Measurements from ENCODE around the gene PRR35. TPM values are rescaled to one million over a fixed set of nuclear protein-coding genes. Genes with fewer than 3 reads are reported as not detected.

PRR35 gene
- total RNA-seq, 2 donors from 2014 or later, result 0.42 TPM; not detected in 1

DNA sequence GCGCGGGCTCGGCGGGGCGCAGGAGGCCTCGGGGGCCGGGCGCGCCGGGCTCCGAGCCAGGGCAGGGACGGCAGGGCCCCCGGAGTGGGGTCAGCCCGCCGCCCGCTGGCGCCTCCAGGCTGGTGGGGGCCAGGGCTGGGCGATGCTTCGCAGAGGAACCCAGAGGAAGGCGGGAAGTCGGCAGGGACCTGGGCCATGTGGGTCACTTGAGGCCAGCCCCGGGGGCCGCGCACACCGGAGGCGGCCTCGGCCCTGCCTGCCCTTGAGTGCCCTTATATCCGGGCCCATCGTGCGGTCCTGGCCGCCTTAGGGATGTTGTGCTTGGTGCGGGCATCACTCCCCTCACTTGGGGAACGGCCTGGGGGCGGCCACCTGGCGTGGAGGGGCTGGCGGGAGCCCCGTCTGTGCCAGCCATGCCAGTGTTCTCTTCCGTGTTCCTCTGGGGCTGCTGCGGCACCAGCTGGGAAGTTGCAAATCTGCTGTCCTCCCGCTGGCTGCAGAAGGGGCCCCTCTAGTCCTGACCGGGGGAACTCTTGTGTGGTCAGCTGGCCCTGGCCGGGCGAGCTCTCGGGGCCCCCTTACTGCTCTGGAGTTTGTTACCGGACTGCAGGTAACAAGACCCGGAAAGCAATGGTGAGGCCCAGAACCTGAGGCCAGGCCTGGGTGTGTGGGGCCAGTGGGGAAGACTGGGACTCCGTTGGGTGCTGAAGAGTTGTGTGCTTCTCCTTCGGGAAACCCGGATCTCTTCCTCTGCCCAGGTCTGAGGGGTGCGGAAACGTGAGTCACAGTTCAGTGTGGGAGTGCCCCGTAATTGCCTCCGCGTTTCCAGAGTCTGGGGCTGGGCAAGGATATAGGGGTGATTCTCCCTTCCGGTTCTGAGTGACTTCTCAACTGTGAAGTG, 31.8 kb upstream of the PRR35 start:
- DNase-seq (ENCODE audit: low spot score) (peak; percentile 26), ATAC-seq (ENCODE audit: insufficient number of reproducible peaks, low FRiP score, low read depth) (no peak)
- Histone ChIP-seq H3K36me3 (no peaks in the 10 kb centered on the region), H3K9me3 (no peaks in the 10 kb centered on the region), H3K4me3 (peak overlapping the region; percentile 79), H3K4me1 (ENCODE audit: control insufficient read depth in 1 of 2, low read depth in 2 of 2) (peaks cover 19 to 42% of the 10 kb centered on the region in 2 donors), H3K27ac (peak overlapping the region in 1 of 2 donors; percentile 45), H3K27me3 (replicated peaks; ENCODE audit: insufficient read depth) (no peaks in the 10 kb centered on the region)
- no peak for TF ChIP-seq CTCF (IDR thresholded peaks at IDR 0.05)

DNA sequence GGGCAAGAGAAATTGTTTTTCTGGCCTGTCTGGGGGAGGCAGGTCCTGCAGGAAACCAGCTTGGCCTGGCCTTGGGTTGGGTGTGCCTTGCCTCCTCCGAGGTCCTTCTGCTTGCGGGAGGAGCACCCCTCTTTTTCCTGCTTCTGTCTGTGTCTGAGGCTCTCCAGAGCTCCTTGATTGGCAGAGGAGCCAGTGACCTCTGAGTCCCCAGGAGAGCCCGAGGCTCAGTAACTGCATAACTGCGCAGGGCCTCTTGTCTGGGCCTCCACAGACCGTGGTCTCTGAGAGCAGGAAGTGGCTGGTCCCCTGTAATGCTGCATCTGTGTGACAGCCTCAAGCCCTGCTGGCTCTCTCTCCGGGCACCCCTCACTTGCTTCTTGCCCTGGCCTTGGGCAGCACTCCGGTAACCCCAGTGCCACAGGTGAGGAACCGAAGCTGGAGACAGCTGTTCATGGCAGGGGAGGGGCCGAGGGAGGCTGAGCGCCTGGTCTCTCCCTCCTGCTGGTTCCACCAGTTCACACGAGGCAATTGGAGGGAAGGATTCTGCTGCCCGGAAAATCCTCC, 31.1 kb upstream of the PRR35 start:
- Histone ChIP-seq H3K9me3 (no peaks in the 10 kb centered on the region), H3K4me3 (peak overlapping the region; percentile 79), H3K27me3 (replicated peaks; ENCODE audit: insufficient read depth) (no peaks in the 10 kb centered on the region), H3K4me1 (ENCODE audit: control insufficient read depth in 1 of 2, low read depth in 2 of 2) (peaks cover 19 to 42% of the 10 kb centered on the region in 2 donors), H3K36me3 (no peaks in the 10 kb centered on the region), H3K27ac (no peak overlapping the region)
- DNase-seq (ENCODE audit: low spot score) (no peak), ATAC-seq (ENCODE audit: insufficient number of reproducible peaks, low FRiP score, low read depth) (no peak)
- TF ChIP-seq CTCF (IDR thresholded peaks at IDR 0.05), result no peak

DNA sequence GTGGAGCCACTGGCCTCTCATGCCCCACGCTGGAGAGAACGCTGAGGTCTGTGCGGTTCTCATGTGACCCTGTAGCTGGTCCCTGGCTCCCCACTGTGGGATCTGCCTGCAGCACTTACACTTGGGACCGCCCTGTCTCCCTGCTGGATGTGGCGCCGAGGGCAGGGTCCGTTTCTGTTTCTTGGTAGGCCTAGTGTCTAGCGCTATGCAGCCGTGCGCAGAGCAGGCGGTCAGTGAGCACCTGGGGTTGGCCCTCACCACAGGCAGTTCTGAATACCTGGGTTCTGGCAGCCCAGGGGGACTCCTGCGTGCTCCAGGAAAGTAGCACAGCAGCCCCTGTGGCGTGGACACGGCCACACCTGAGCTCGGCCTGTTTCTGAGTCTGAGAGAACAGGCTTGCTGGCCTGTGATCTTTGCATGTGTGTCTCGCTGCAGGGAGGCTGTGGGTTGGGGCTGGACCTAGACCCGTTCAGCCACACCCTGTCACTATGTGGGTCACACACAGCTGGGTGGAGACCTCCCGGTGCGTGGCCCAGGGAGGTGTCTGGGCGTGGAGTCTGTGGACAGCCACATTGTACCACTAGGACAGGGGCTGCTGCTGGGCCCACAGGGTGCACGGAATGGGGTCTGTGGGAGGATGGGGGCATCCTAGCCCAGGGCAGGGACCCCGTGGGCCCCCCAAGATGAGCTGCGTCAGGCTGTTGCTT, 29.9 kb upstream of the PRR35 start:
- H3K27ac ChIP-seq, result no peak overlapping the region
- no peak overlapping the region for H3K4me3 ChIP-seq
- H3K4me1 ChIP-seq (ENCODE audit: control insufficient read depth in 1 of 2, low read depth in 2 of 2), result peaks cover 19 to 37% of the 10 kb centered on the region in 2 donors
- DNase-seq (ENCODE audit: low spot score) (no peak), ATAC-seq (ENCODE audit: insufficient number of reproducible peaks, low FRiP score, low read depth) (no peak)
- TF ChIP-seq CTCF (IDR thresholded peaks at IDR 0.05), result no peak
- no peaks in the 10 kb centered on the region for H3K27me3 ChIP-seq (replicated peaks; ENCODE audit: insufficient read depth)
- H3K9me3 ChIP-seq, result no peaks in the 10 kb centered on the region
- H3K36me3 ChIP-seq, result no peaks in the 10 kb centered on the region

- Histone ChIP-seq H3K27ac (no peak overlapping the region), H3K27me3 (replicated peaks; ENCODE audit: insufficient read depth) (no peaks in the 10 kb centered on the region), H3K9me3 (no peaks in the 10 kb centered on the region), H3K4me1 (ENCODE audit: control insufficient read depth in 1 of 2, low read depth in 2 of 2) (peaks cover 11 to 23% of the 10 kb centered on the region in 2 donors), H3K4me3 (no peak overlapping the region), H3K36me3 (no peaks in the 10 kb centered on the region)
- TF ChIP-seq CTCF (IDR thresholded peaks at IDR 0.05), result no peak
- DNase-seq (ENCODE audit: low spot score), result no peak
- ATAC-seq (ENCODE audit: insufficient number of reproducible peaks, low FRiP score, low read depth), result no peak
Measured at GRCh38 chr16:531494-532125, 28.6 kb upstream of the PRR35 start.

Measured in thoracic aorta (tissue), 2 donors.